BLaER1 (cell line): ENCODE results near the gene COL4A2.

ENCODE experiments used
- H3K27ac ChIP-seq: shearing (Covaris generic); formaldehyde crosslinking; 2 replicates; pipeline ENCODE4 v1.8.1; 2022
- H3K27me3 ChIP-seq: shearing (Covaris generic); formaldehyde crosslinking; 2 replicates; pipeline ENCODE4 v1.8.1; 2022
- H3K36me3 ChIP-seq: shearing (Covaris generic); formaldehyde crosslinking; 2 replicates; pipeline ENCODE4 v1.8.1; 2022
- H3K4me1 ChIP-seq: shearing (Covaris generic); formaldehyde crosslinking; 2 replicates; pipeline ENCODE4 v1.8.1; 2022
- H3K4me2 ChIP-seq: shearing (Covaris generic); formaldehyde crosslinking; 2 replicates; pipeline ENCODE4 v1.8.1; 2022
- H3K4me3 ChIP-seq: shearing (Covaris generic); formaldehyde crosslinking; 2 replicates; pipeline ENCODE4 v1.8.1; 2022
- H3K9ac ChIP-seq: shearing (Covaris generic); formaldehyde crosslinking; 2 replicates; pipeline ENCODE4 v1.8.1; 2022
- H3K9me3 ChIP-seq: shearing (Covaris generic); formaldehyde crosslinking; 2 replicates; pipeline ENCODE4 v1.8.1; 2022
- H4K20me1 ChIP-seq: shearing (Covaris generic); formaldehyde crosslinking; 2 replicates; pipeline ENCODE4 v1.8.1; 2022
- Cebpa-rat ChIP-seq: shearing (Covaris generic); IDR thresholded peaks from 2 replicates; pipeline ENCODE4 v1.8.1; 2022

The COL4A2 gene

GRCh38 chr13:110519506-110519905 lies 212.4 kb downstream of the COL4A2 start:
- H3K4me2 ChIP-seq: peak overlapping the region; percentile 94
- H4K20me1 ChIP-seq: peaks cover 10% of the 10 kb centered on the region; the same call in 1 of the 2 replicates
- H3K4me3 ChIP-seq: no peak overlapping the region
- no peak for TF ChIP-seq Cebpa-rat
- no peaks in the 10 kb centered on the region for H3K9me3 ChIP-seq
- peaks cover 98% of the 10 kb centered on the region for H3K4me1 ChIP-seq
- no peaks in the 10 kb centered on the region for H3K27me3 ChIP-seq
- peaks cover 13% of the 10 kb centered on the region; the same call in 1 of the 2 replicates for H3K36me3 ChIP-seq
- no peak overlapping the region for H3K9ac ChIP-seq
- peak overlapping the region; percentile 75; the same call in 1 of the 2 replicates for H3K27ac ChIP-seq

- H3K9me3 ChIP-seq: no peaks in the 10 kb centered on the region
- H3K4me1 ChIP-seq: peaks cover 99% of the 10 kb centered on the region
- H4K20me1 ChIP-seq: peaks cover 15% of the 10 kb centered on the region
- peaks cover 13% of the 10 kb centered on the region; the same call in 1 of the 2 replicates for H3K36me3 ChIP-seq
- H3K9ac ChIP-seq: peak overlapping the region; percentile 26
- peak overlapping the region; percentile 94 for H3K4me2 ChIP-seq
- peak; percentile 67 for TF ChIP-seq Cebpa-rat
- H3K4me3 ChIP-seq: no peak overlapping the region
- H3K27ac ChIP-seq: peak overlapping the region; percentile 75
- H3K27me3 ChIP-seq: no peaks in the 10 kb centered on the region
These were observed 213.6 kb downstream of the COL4A2 start for GRCh38 chr13:110520431-110521295.

GRCh38 chr13:110521296-110521680 lies 214.2 kb downstream of the COL4A2 start:
- Histone ChIP-seq H4K20me1 (peaks cover 21% of the 10 kb centered on the region), H3K27ac (peak overlapping the region; percentile 75)

GRCh38 chr13:110521946-110522345 lies 214.9 kb downstream of the COL4A2 start:
- Histone ChIP-seq H3K9ac (peak overlapping the region; percentile 31; the same call in 1 of the 2 replicates), H4K20me1 (peaks cover 23% of the 10 kb centered on the region), H3K27me3 (no peaks in the 10 kb centered on the region), H3K4me3 (peak overlapping the region; percentile 1; the same call in 1 of the 2 replicates), H3K27ac (peak overlapping the region; percentile 87), H3K36me3 (peaks cover 13% of the 10 kb centered on the region; the same call in 1 of the 2 replicates), H3K4me1 (peaks cover 100% of the 10 kb centered on the region), H3K9me3 (no peaks in the 10 kb centered on the region), H3K4me2 (peak overlapping the region; percentile 94)
- peak; percentile 97 for TF ChIP-seq Cebpa-rat

More at GRCh38 chr13:110521296-110521680, 214.2 kb downstream of the COL4A2 start:
- Histone ChIP-seq H3K4me1 (peaks cover 99% of the 10 kb centered on the region), H3K9me3 (no peaks in the 10 kb centered on the region), H3K4me3 (no peak overlapping the region), H3K4me2 (peak overlapping the region; percentile 94), H3K9ac (peak overlapping the region; percentile 26; the same call in 1 of the 2 replicates), H3K36me3 (peaks cover 13% of the 10 kb centered on the region; the same call in 1 of the 2 replicates), H3K27me3 (no peaks in the 10 kb centered on the region)
- no peak for TF ChIP-seq Cebpa-rat

- peaks cover 23% of the 10 kb centered on the region for H4K20me1 ChIP-seq
- H3K4me1 ChIP-seq: peaks cover 100% of the 10 kb centered on the region
- H3K27ac ChIP-seq: peak overlapping the region; percentile 87
- H3K9ac ChIP-seq: peak overlapping the region; percentile 65
- H3K36me3 ChIP-seq: peaks cover 13% of the 10 kb centered on the region; the same call in 1 of the 2 replicates
- no peak for TF ChIP-seq Cebpa-rat
- H3K4me3 ChIP-seq: peak overlapping the region; percentile 53
- no peaks in the 10 kb centered on the region for H3K9me3 ChIP-seq
- peak overlapping the region; percentile 94 for H3K4me2 ChIP-seq
- no peaks in the 10 kb centered on the region for H3K27me3 ChIP-seq
These were observed 215.6 kb downstream of the COL4A2 start for GRCh38 chr13:110522721-110523120.

GRCh38 chr13:110523180-110523579 lies 216.1 kb downstream of the COL4A2 start:
- Histone ChIP-seq H3K27ac (peak overlapping the region; percentile 87), H3K4me1 (peaks cover 100% of the 10 kb centered on the region), H3K9ac (peak overlapping the region; percentile 65), H3K36me3 (peaks cover 13% of the 10 kb centered on the region; the same call in 1 of the 2 replicates), H4K20me1 (peaks cover 23% of the 10 kb centered on the region), H3K27me3 (no peaks in the 10 kb centered on the region), H3K4me3 (peak overlapping the region; percentile 53), H3K9me3 (no peaks in the 10 kb centered on the region), H3K4me2 (peak overlapping the region; percentile 94)
- TF ChIP-seq Cebpa-rat: no peak

DNA sequence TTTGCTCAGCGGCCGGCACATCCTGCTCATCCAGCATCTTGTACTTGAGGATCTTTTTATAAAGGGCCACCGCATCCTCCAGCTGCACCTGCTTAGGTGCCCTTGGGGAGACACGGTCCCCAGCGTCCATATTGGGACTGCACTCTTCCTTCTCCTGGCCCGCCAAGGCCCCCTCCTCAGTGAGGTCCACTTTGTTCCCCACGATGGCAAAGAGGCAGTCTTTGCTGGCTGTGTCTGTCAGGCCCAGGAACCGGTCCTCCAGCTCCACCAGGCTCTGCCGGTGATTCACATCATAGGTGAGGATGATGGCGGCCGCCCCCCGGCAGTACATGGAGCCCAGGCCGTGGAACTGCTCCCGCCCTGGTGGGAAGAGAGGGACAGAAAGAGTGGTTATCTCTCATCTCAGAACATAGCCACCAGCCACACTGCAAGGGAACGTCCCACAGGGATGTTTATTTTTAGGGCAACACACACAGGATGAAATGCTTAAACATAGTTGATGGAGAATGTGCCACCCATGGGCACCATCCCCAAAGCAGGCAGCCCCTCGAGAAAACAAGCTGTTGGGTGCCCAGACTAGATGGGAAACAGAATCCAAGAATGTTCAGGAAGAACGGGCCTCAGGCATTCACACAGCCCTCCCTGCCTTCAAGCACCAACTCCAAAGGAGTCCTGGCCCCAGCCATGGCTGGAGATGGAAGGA lies 216.9 kb downstream of the COL4A2 start:
- Histone ChIP-seq H3K4me3 (peak overlapping the region; percentile 53), H4K20me1 (peaks cover 23% of the 10 kb centered on the region), H3K4me2 (peak overlapping the region; percentile 94), H3K9me3 (no peaks in the 10 kb centered on the region), H3K9ac (peak overlapping the region; percentile 65), H3K4me1 (peaks cover 100% of the 10 kb centered on the region), H3K27me3 (no peaks in the 10 kb centered on the region), H3K36me3 (peaks cover 10% of the 10 kb centered on the region; the same call in 1 of the 2 replicates), H3K27ac (peak overlapping the region; percentile 87)
- no peak for TF ChIP-seq Cebpa-rat

- no peak for TF ChIP-seq Cebpa-rat
- peak overlapping the region; percentile 65 for H3K9ac ChIP-seq
- no peaks in the 10 kb centered on the region for H3K27me3 ChIP-seq
- H4K20me1 ChIP-seq: peaks cover 23% of the 10 kb centered on the region
- peaks cover 100% of the 10 kb centered on the region for H3K4me1 ChIP-seq
- peak overlapping the region; percentile 53 for H3K4me3 ChIP-seq
- 0 out of 2 replicates have a peak, but pooled peaks cover 4% of the 10 kb centered on the region for H3K36me3 ChIP-seq
- H3K27ac ChIP-seq: peak overlapping the region; percentile 87
- no peaks in the 10 kb centered on the region for H3K9me3 ChIP-seq
- H3K4me2 ChIP-seq: peak overlapping the region; percentile 94
These were observed 217.6 kb downstream of the COL4A2 start for GRCh38 chr13:110524541-110525257.
